Epithelial cell of proximal tubule (primary cell): ENCODE results near the gene DCBLD2. TPM values are rescaled to one million over a fixed set of nuclear protein-coding genes. Genes with fewer than 3 reads are reported as not detected.

Source experiments
- DNase-seq: peaks from one replicate; pipeline ENCODE4 v3.0.0-alpha.2; 2011; ENCODE audit warnings: low read depth
- H3K4me3 ChIP-seq: 2 replicates; pipeline ENCODE4 v1.5.1; 2011; ENCODE audit warnings: low read depth, mild to moderate bottlenecking, low read length
- CTCF ChIP-seq: conservative IDR thresholded peaks from 2 replicates; pipeline ENCODE4 v1.5.1; 2012; ENCODE audit warnings: low read depth, mild to moderate bottlenecking, low read length
- total RNA-seq: library from RNA; depleted of rRNA; stranded (reverse); fragments of >200 nt; gene quantifications from 2 replicates; pipeline ENCODE4 v1.2.3, GENCODE V29; 2015

The DCBLD2 gene
- total RNA-seq, 1 donor from 2014 or later = 846 TPM

- TF ChIP-seq CTCF = no peak
- no peak overlapping the region for H3K4me3 ChIP-seq
- no peak for DNase-seq
Observed at GRCh38 chr3:98786364-98787006, 115.0 kb downstream of the DCBLD2 start.

GRCh38 chr3:98784666-98785600 lies 116.6 kb downstream of the DCBLD2 start:
- no peak for TF ChIP-seq CTCF
- no peak overlapping the region for H3K4me3 ChIP-seq
- peak; percentile 73 for DNase-seq

GRCh38 chr3:98784042-98784441 lies 117.5 kb downstream of the DCBLD2 start:
- H3K4me3 ChIP-seq = no peak overlapping the region
- no peak for DNase-seq
- TF ChIP-seq CTCF = no peak

- no peak for TF ChIP-seq CTCF
- no peak overlapping the region for H3K4me3 ChIP-seq
- DNase-seq = peak; percentile 67
Observed at GRCh38 chr3:98782824-98783500, 118.5 kb downstream of the DCBLD2 start.

- no peak for TF ChIP-seq CTCF
- no peak overlapping the region for H3K4me3 ChIP-seq
- no peak for DNase-seq
Observed at GRCh38 chr3:98780343-98780742, 121.2 kb downstream of the DCBLD2 start.

GRCh38 chr3:98779541-98780335 lies 121.8 kb downstream of the DCBLD2 start:
- TF ChIP-seq CTCF = no peak
- no peak for DNase-seq
- no peak overlapping the region for H3K4me3 ChIP-seq
